Measurements from ENCODE around the gene CCDC107.

CCDC107 gene

DNA sequence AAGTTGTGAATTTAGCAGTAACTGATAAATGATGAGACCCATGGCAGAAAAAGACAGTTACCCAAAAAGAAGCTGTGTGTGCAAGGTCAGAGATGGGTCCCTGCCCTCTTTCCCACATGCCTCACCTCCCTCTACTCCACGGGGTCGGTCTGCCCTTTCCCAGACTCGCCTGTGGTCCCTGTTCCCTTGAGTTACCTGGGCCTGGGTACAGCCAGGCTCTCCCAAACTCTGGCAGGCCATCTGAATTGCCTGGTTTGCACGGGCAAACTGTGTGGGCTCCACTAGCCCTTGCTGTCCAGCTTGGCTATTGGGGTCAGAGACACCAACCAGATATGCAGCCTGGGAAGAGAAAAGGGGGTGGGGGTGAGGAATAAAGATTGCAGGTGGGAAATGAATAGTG is 50.1 kb downstream of the CCDC107 start:
- 89% methylated on average over 4 of the region's 4 CpGs for WGBS
- Histone ChIP-seq H3K4me3 (ENCODE audit: low read length) (no peak overlapping the region), H3K9ac (ENCODE audit: low read depth, low read length) (no peak overlapping the region), H3K9me3 (ENCODE audit: insufficient read depth, low read depth, low read length) (no peaks in the 10 kb centered on the region), H3K4me1 (ENCODE audit: insufficient read depth, low read length) (no peaks in the 10 kb centered on the region), H3K27me3 (ENCODE audit: insufficient read depth, low read length) (no peaks in the 10 kb centered on the region), H3K27ac (ENCODE audit: low read depth, low read length) (no peak overlapping the region), H3K36me3 (ENCODE audit: insufficient read depth, low read length) (peaks cover 94% of the 10 kb centered on the region)

GRCh38 chr9:35710818-35711500 is 52.9 kb downstream of the CCDC107 start:
- Histone ChIP-seq H3K27me3 (ENCODE audit: insufficient read depth, low read length) (no peaks in the 10 kb centered on the region), H3K9ac (ENCODE audit: low read depth, low read length) (no peak overlapping the region), H3K27ac (ENCODE audit: low read depth, low read length) (no peak overlapping the region), H3K4me3 (ENCODE audit: low read length) (no peak overlapping the region), H3K4me1 (ENCODE audit: insufficient read depth, low read length) (no peaks in the 10 kb centered on the region), H3K9me3 (ENCODE audit: insufficient read depth, low read depth, low read length) (no peaks in the 10 kb centered on the region), H3K36me3 (ENCODE audit: insufficient read depth, low read length) (peaks cover 92% of the 10 kb centered on the region)
- 94% methylated on average over 5 of the region's 7 CpGs for WGBS
